ENCODE data around the gene SMURF1.

The SMURF1 gene

DNA sequence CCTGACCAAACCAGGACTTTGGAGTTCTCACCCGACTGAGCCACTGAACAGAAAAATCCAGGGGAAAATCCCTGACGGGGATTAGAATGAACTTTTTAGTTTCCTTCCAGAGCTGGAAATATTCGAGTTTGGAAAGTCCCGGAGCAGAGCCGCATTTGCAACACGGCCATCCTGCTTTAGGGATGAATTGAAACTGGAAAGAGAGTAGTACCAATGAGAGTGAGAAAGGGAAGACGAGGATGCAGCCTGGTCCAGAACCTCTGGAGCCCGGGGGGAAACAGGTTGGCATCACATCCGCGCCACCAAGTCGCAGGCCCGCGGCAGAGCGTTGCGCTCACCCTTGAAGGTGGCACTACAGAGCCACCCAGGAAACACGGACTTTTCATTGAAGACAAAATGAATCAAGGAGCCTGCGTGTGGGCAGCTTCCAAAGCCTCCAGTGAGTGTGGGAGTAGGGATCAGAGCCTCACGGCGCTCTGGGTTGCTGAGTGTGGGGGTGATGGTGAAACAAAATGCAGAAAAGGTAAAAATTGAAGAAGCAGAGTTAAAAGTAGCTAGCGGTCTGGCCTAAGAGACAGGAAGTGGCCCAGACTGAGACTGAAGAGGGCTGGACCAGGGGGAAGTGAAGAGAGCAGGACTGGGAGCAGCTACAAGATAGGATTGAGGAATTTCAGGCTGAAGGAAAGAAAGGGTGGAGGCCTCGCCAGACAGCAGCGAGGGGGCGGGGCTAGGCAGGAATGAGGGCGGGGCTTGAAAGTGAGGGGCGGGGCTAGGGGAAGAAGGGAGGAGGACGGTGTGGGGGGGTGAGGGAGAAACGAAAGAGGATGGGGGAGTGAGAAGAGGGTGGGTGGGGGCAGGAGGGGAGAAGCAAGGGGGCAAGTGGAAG, 1.8 kb downstream of the SMURF1 start:
- FAIRE-seq, result no peak

DNA sequence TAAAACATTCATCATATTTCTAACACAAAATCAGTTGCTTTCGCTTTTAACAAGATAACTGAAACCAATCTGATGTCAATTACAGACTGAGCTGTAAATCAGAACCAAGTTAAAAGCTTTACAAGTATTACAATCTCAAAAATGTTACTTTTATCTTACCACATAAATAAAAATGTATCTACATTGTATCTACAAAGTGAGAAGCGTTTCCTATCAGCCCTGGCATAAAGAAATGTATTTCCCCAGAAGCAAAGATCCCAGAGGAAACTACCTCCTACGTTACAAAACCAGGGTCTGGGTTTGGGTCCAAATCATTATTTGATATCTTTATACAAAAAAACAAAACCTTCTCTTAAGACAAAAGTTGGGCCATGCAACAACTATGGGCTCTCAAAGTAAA, 2.6 kb downstream of the SMURF1 start:
- no peak for FAIRE-seq

GRCh38 chr7:99140813-99141212, 3.1 kb downstream of the SMURF1 start:
- FAIRE-seq, result no peak

DNA sequence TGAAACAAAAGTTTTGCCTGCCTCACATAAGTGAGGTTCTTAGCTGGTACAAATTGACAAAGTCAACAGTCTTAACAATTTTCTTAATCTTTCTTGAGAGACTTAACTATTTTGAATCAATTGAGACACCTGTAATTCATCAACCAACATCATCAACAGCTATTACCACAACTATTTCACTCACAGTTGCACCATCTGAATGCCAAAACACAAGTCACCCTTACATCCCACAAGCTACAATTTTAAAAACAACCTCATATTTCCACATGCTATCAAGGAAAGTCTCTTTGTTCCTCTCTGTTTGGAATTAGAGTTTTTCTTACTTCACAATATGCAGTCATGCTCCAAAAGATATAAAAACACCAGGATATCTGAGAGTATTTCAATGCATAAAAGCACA, 4.9 kb downstream of the SMURF1 start:
- no peak for FAIRE-seq

- no peak for FAIRE-seq
Observed at GRCh38 chr7:99137411-99138180, 6.3 kb downstream of the SMURF1 start.

- FAIRE-seq, result no peak
Observed at GRCh38 chr7:99135938-99136337, 8.0 kb downstream of the SMURF1 start.

- no peak for FAIRE-seq
Observed at GRCh38 chr7:99133766-99134564, 9.9 kb downstream of the SMURF1 start.

DNA sequence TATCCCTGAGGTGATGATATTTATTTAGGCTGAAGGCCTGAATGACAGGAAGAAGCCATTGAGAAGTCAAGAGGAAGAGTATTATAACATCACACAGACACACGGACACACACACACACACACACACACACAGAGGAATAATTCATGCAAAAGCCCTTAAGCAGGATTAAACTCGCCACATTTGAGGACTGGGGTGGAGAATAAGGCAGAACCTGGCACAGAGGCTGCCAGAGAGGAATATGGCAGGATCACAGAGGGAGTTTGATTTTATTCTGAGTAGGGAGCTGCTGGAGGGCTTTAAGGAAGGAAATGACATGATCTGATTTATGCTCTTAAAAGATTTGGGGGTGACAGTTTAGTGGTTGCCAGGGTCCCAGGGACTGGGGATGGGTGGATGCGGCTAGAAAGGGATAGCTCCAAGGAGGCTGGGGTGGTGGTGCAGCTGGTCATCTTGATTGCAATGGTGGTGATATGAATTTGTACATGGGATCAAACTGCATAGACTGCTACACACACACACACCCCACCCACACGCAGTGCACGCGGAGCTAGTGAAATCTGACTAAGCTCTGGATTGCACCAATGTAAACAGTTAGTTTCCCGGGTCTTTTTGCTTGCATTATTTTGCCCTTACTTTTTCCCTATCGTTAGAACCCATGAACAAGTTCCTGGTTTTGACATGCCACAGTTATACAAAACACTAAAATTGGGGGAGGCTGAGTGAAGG, 11.2 kb downstream of the SMURF1 start:
- FAIRE-seq, result no peak

- FAIRE-seq, result no peak
Observed at GRCh38 chr7:99131290-99131689, 12.6 kb downstream of the SMURF1 start.

DNA sequence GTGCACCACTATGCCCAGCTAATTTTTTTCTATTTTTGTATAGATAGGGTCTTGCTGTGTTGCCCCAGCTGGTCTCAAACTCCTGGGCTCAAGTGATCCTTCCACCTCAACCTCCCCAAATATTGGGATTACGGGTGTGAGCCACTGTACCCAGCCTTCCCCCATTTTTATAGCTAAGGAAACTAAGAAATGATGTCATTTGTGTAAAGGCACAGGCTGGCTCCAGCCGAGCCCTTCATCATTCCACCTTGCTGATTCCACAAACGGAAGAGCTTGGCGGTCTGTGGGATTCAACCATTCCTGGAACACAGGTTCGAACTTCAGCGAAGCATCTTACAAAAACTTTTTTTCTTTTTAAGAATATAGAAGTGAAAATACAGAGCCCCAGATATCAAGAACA, 14.4 kb downstream of the SMURF1 start:
- no peak for FAIRE-seq

DNA sequence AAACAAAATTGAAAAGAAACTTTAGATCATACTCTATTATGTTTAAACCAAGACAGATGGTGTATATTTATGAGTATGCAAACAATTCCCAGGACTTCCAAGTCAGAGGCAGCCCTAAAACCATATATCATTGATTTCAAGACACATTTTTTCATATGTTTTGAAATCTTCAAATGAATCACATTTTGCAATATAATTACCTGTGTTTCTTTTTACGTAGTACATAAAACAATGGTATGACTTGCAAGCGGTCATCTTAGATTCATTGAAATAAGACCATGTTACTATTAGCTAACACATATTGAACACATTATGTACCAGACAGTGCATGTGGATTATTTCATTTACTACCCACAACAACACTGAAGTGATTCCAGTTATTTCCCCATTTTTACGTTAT, 14.9 kb downstream of the SMURF1 start:
- FAIRE-seq, result no peak

DNA sequence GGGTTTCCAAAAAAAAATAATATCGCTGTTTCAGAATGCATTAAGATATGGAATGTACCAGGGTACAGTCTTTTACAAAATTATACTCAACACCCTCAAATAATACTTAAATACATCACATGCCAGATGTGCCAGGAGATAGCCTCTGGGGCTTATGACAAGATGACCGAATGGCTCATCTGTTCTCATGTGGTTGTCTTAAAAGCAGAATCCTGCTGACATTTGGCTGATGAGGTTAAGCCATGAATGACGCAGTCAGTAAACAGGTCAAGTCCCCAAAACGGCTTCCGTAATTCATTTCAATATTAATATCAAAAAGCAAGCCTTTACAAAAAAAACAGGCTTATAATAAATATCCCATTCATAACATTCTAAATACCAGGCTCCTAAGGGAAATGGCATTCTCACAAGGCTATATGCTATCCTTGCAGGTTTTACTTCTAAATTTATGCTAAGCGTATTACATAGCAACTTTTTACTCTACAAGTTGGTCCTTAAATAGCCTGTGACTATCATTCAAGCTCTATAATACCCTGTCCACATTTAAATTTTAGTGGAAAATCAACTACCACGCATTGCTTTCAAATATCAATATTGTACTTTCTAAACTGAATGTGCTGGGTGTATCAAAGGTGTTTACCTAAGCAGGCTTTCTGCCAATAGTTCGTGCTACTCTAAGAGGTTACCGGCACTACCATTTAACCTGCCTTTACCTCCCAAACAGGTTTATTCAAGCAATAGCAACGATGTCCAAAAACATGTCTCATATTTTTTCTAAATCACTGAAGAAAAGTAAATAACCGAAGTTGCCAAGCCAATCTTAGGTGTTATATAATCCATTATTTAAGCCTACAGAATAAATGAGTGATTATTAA, 15.6 kb downstream of the SMURF1 start:
- no peak for FAIRE-seq

GRCh38 chr7:99127636-99128035, 16.3 kb downstream of the SMURF1 start:
- FAIRE-seq, result no peak

GRCh38 chr7:99126921-99127553, 16.9 kb downstream of the SMURF1 start:
- no peak for FAIRE-seq

DNA sequence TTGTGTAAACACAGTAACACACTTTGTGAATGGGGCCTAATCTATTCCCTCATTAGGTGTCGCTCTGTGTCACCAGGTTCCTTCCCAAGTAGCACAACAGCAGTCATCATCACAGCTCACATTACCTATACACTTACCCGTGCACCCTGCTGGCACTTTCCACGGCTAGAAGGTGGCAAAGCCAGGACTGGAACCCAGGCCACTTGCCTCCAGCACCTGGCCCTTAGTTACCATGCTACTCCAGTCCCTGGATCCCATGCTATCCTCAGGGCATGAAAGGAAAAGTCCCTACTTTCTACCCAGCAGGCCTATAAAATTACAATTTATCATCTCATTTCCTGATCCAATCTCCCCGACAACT, 18.4 kb downstream of the SMURF1 start:
- no peak for FAIRE-seq

GRCh38 chr7:99124751-99125504, 19.0 kb downstream of the SMURF1 start:
- no peak for FAIRE-seq

- no peak for FAIRE-seq
Observed at GRCh38 chr7:99124236-99124635, 19.7 kb downstream of the SMURF1 start.

GRCh38 chr7:99123571-99124033, 20.3 kb downstream of the SMURF1 start:
- FAIRE-seq, result no peak

DNA sequence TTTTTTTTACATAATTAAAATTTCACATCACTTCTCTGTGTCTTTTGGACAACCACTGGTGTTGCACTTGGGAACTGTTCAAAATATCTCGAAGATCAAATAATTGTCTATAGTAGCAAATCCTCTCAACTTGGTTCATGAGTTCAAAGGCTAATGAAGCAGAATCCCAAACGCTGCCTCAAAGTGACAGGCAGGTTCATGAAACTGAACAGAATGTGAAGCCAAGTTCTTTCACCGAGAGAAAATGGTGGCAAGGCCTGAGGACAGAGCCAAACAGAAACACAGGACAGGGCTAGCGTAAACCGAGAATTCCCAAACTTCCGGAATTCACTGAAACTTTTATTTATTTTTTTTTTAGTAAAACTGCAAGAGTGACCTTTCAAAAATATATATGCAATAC, 21.1 kb downstream of the SMURF1 start:
- FAIRE-seq, result no peak

DNA sequence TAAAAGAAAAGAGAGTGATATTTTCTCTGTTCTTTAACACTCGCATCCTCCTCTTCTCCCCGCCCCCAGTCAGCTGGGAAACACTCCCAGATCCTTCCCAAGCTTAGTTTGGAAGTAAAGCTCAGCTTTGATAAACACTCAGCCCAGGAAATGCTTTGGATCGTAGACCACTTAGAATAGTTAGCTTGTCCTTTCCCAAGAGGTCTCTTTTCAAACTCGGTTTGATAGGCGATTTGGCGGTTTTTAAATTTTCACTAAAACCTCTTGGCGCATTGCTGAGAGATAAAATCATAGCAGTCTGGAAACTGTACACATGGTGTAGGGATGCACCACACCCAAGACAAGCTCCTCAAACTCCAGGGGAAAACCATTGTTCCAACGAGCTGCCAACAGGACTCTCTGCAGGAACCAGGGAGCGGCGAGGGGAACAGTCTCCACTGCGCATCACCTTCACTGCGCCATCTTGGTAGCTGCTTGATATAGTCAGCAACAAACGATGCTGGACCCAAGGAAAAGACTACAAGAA, 22.3 kb downstream of the SMURF1 start:
- FAIRE-seq, result no peak

All from TTC549 (cell line).